Activated T-cell treated with anti-CD3 and anti-CD28 coated beads for 48 hours (primary cell): ENCODE results near the gene KIF5A.
"Not testable (repeated sequence)": the region's sequence is repeated elsewhere in the genome, so short reads cannot be mapped to it uniquely, and the experiment has no call there.

Source experiments
- DNase-seq: peaks from one replicate; pipeline ENCODE4 v3.0.0-alpha.2; 2020; ENCODE audit warnings: low read depth

Gene KIF5A

GRCh38 chr12:57584050-57584449, 34.2 kb downstream of the KIF5A start:
- no peak for DNase-seq

- DNase-seq: no peak
These were observed 34.8 kb downstream of the KIF5A start for GRCh38 chr12:57584690-57585089.

- no peak for DNase-seq
These were observed 35.3 kb downstream of the KIF5A start for GRCh38 chr12:57585156-57585555.

GRCh38 chr12:57586128-57586527, 36.3 kb downstream of the KIF5A start:
- no peak for DNase-seq

- no peak for DNase-seq
These were observed 37.1 kb downstream of the KIF5A start for GRCh38 chr12:57586832-57587429.

- DNase-seq: not testable (repeated sequence)
These were observed 39.2 kb downstream of the KIF5A start for GRCh38 chr12:57588951-57589610.

- no peak for DNase-seq
These were observed 40.6 kb downstream of the KIF5A start for GRCh38 chr12:57590479-57590863.

- peak; percentile 79 for DNase-seq
These were observed 41.3 kb downstream of the KIF5A start, which contains the start of gene PIP4K2C for GRCh38 chr12:57590864-57591781. PIP4K2C (plus strand) TSS chr12:57591192; CDS start chr12:57591290, 98 bp downstream.

- no peak for DNase-seq
These were observed 42.0 kb downstream of the KIF5A start for GRCh38 chr12:57591782-57592325.

- no peak for DNase-seq
These were observed 42.8 kb downstream of the KIF5A start for GRCh38 chr12:57592551-57593165.

GRCh38 chr12:57593187-57593586, 43.3 kb downstream of the KIF5A start:
- no peak for DNase-seq

GRCh38 chr12:57600395-57600794, 50.6 kb downstream of the KIF5A start:
- DNase-seq: no peak

- DNase-seq: no peak
These were observed 52.7 kb downstream of the KIF5A start for GRCh38 chr12:57602544-57602943.

GRCh38 chr12:57603324-57603723, 53.5 kb downstream of the KIF5A start:
- DNase-seq: no peak

GRCh38 chr12:57603815-57604453, 54.1 kb downstream of the KIF5A start:
- no peak for DNase-seq

GRCh38 chr12:57604454-57604991, 54.7 kb downstream of the KIF5A start, which contains the start of gene DTX3:
DTX3 (plus strand) TSS chr12:57604824; CDS start chr12:57606518, 1,694 bp downstream.
- DNase-seq: no peak

GRCh38 chr12:57604992-57605810, 55.4 kb downstream of the KIF5A start:
- no peak for DNase-seq

- no peak for DNase-seq
These were observed 56.0 kb downstream of the KIF5A start for GRCh38 chr12:57605811-57606311.

- DNase-seq: no peak
These were observed 56.6 kb downstream of the KIF5A start for GRCh38 chr12:57606399-57606798.

GRCh38 chr12:57606821-57607220, 57.0 kb downstream of the KIF5A start:
- no peak for DNase-seq
